IPS-15b (cell line): ENCODE results near the gene PITPNC1.
"Not testable (repeated sequence)": the region's sequence is repeated elsewhere in the genome, so short reads cannot be mapped to it uniquely, and the experiment has no call there.

ENCODE experiments used
- H3K27me3 ChIP-seq: one replicate; pipeline ENCODE4 v1.6.1; 2013; ENCODE audit warnings: low read length; ENCODE audit not compliant: control insufficient read depth, insufficient read depth
- H3K36me3 ChIP-seq: one replicate; pipeline ENCODE4 v1.6.1; 2013; ENCODE audit warnings: low read length; ENCODE audit not compliant: control insufficient read depth, insufficient read depth
- H3K4me1 ChIP-seq: one replicate; pipeline ENCODE4 v1.6.1; 2013; ENCODE audit warnings: mild to moderate bottlenecking, low read length; ENCODE audit not compliant: control insufficient read depth, insufficient read depth
- H3K4me3 ChIP-seq: one replicate; pipeline ENCODE4 v1.5.1; 2013; ENCODE audit warnings: low read depth, low read length
- H3K9ac ChIP-seq: one replicate; pipeline ENCODE4 v1.6.1; 2013; ENCODE audit warnings: low read depth, mild to moderate bottlenecking, low read length
- H3K9me3 ChIP-seq: one replicate; pipeline ENCODE4 v1.6.1; 2013; ENCODE audit warnings: mild to moderate bottlenecking, low read length; ENCODE audit not compliant: control insufficient read depth, insufficient read depth

PITPNC1 gene

GRCh38 chr17:67487506-67487905 lies 110.4 kb downstream of the PITPNC1 start:
- Histone ChIP-seq H3K9ac (no peak overlapping the region), H3K36me3 (no peaks in the 10 kb centered on the region), H3K4me3 (no peak overlapping the region), H3K9me3 (no peaks in the 10 kb centered on the region), H3K27me3 (no peaks in the 10 kb centered on the region), H3K4me1 (peaks cover 20% of the 10 kb centered on the region)

GRCh38 chr17:67488161-67488560 lies 111.1 kb downstream of the PITPNC1 start:
- Histone ChIP-seq H3K9me3 (no peaks in the 10 kb centered on the region), H3K36me3 (no peaks in the 10 kb centered on the region), H3K9ac (no peak overlapping the region), H3K4me3 (no peak overlapping the region), H3K27me3 (no peaks in the 10 kb centered on the region), H3K4me1 (peaks cover 23% of the 10 kb centered on the region)

GRCh38 chr17:67488768-67489167 lies 111.7 kb downstream of the PITPNC1 start:
- Histone ChIP-seq H3K36me3 (no peaks in the 10 kb centered on the region), H3K9ac (no peak overlapping the region), H3K4me3 (no peak overlapping the region), H3K9me3 (no peaks in the 10 kb centered on the region), H3K4me1 (peaks cover 23% of the 10 kb centered on the region), H3K27me3 (no peaks in the 10 kb centered on the region)

- Histone ChIP-seq H3K9me3 (no peaks in the 10 kb centered on the region), H3K36me3 (no peaks in the 10 kb centered on the region), H3K27me3 (no peaks in the 10 kb centered on the region), H3K9ac (no peak overlapping the region), H3K4me3 (no peak overlapping the region), H3K4me1 (peaks cover 23% of the 10 kb centered on the region)
These were observed 112.2 kb downstream of the PITPNC1 start for GRCh38 chr17:67489273-67489672.

GRCh38 chr17:67490471-67490870 lies 113.4 kb downstream of the PITPNC1 start:
- Histone ChIP-seq H3K4me3 (peak overlapping the region; percentile 4), H3K36me3 (no peaks in the 10 kb centered on the region), H3K4me1 (peaks cover 23% of the 10 kb centered on the region), H3K9ac (no peak overlapping the region), H3K9me3 (no peaks in the 10 kb centered on the region), H3K27me3 (no peaks in the 10 kb centered on the region)

- no peak overlapping the region for H3K4me3 ChIP-seq
- H3K9me3 ChIP-seq: no peaks in the 10 kb centered on the region
- no peak overlapping the region for H3K9ac ChIP-seq
- no peaks in the 10 kb centered on the region for H3K27me3 ChIP-seq
- no peaks in the 10 kb centered on the region for H3K36me3 ChIP-seq
- peaks cover 23% of the 10 kb centered on the region for H3K4me1 ChIP-seq
These were observed 114.1 kb downstream of the PITPNC1 start for GRCh38 chr17:67491009-67491680.

GRCh38 chr17:67491681-67492024 lies 114.6 kb downstream of the PITPNC1 start:
- Histone ChIP-seq H3K4me1 (peaks cover 23% of the 10 kb centered on the region), H3K36me3 (no peaks in the 10 kb centered on the region), H3K4me3 (no peak overlapping the region), H3K9ac (no peak overlapping the region), H3K27me3 (no peaks in the 10 kb centered on the region), H3K9me3 (no peaks in the 10 kb centered on the region)

GRCh38 chr17:67492251-67492740 lies 115.2 kb downstream of the PITPNC1 start:
- H3K4me3 ChIP-seq: no peak overlapping the region
- no peak overlapping the region for H3K9ac ChIP-seq
- H3K36me3 ChIP-seq: no peaks in the 10 kb centered on the region
- H3K27me3 ChIP-seq: no peaks in the 10 kb centered on the region
- H3K9me3 ChIP-seq: no peaks in the 10 kb centered on the region
- H3K4me1 ChIP-seq: peaks cover 23% of the 10 kb centered on the region

GRCh38 chr17:67492824-67493517 lies 115.9 kb downstream of the PITPNC1 start:
- no peak overlapping the region for H3K4me3 ChIP-seq
- no peak overlapping the region for H3K9ac ChIP-seq
- H3K4me1 ChIP-seq: peaks cover 23% of the 10 kb centered on the region
- no peaks in the 10 kb centered on the region for H3K9me3 ChIP-seq
- H3K27me3 ChIP-seq: no peaks in the 10 kb centered on the region
- H3K36me3 ChIP-seq: no peaks in the 10 kb centered on the region

GRCh38 chr17:67493812-67494211 lies 116.7 kb downstream of the PITPNC1 start:
- Histone ChIP-seq H3K4me3 (no peak overlapping the region), H3K27me3 (no peaks in the 10 kb centered on the region), H3K4me1 (peaks cover 21% of the 10 kb centered on the region), H3K9ac (no peak overlapping the region), H3K9me3 (no peaks in the 10 kb centered on the region), H3K36me3 (no peaks in the 10 kb centered on the region)

GRCh38 chr17:67495534-67495933 lies 118.5 kb downstream of the PITPNC1 start:
- H3K9me3 ChIP-seq, H3K27me3 ChIP-seq, H3K36me3 ChIP-seq, H3K9ac ChIP-seq, H3K4me3 ChIP-seq: not testable (repeated sequence)
- H3K4me1 ChIP-seq: peaks cover 17% of the 10 kb centered on the region

GRCh38 chr17:67496286-67496685 lies 119.2 kb downstream of the PITPNC1 start:
- Histone ChIP-seq H3K4me1 (peaks cover 11% of the 10 kb centered on the region), H3K9me3 (no peaks in the 10 kb centered on the region), H3K9ac (no peak overlapping the region), H3K4me3 (no peak overlapping the region), H3K27me3 (no peaks in the 10 kb centered on the region), H3K36me3 (no peaks in the 10 kb centered on the region)
